Measurements from ENCODE around the gene RAD51B.

RAD51B gene

DNA sequence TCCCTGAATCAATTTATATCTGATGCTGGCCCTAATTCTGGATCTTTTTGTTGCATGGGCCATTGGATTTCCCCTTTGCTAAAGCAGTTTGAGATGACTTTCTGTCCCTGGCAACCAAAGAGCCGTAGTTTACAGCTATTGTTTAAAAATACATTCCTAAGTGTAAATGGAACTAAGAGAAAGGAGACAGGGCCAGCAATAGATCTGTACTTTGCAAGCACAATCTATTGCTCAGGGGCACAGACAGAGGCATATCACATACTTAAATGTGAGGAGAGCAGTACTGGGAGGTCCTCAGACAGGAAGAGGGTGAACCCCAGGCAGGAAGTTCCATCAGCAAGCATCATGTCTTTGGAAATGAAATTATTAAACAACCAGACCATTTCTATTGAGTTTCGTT, 846.7 kb downstream of the RAD51B start (continued):
- TF ChIP-seq ZNF521 (tag by site-specific recombination; IDR thresholded peaks at IDR 0.05) (no peak), ZNF660 (tag by site-specific recombination; IDR thresholded peaks at IDR 0.05) (no peak), ZFHX2 (tag by site-specific recombination; conservative IDR thresholded peaks at IDR 0.05) (no peak), ZNF664 (tag by site-specific recombination; IDR thresholded peaks at IDR 0.05) (no peak), ZNF777 (tag by site-specific recombination; IDR thresholded peaks at IDR 0.05; ENCODE audit: borderline replicate concordance) (no peak), ZBTB1 (tag by site-specific recombination; IDR thresholded peaks at IDR 0.05) (no peak)

DNA sequence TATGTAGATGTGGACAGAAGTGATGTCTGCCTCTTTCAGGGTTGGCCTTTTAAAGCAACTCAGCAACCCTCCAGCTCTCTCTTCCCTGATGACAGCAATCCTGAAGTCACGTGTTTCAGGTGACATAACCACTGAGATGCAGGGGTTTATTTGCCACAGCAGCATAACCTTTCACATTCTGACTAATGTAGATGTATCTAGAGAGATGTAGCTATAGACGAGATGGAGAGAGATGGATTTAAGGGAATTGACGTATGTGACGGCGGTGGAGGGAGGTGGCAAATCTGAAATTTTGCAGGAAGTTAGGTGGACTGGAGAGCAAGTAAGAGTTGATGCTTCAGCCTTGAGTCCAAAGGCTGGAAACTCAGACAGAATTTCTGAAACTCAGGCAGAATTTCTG, 847.3 kb downstream of the RAD51B start:
- Histone ChIP-seq H3K27ac (ENCODE audit: extremely low read depth, low read depth, low read length) (no peak overlapping the region), H3K4me3 (ENCODE audit: low read depth, low read length) (no peak overlapping the region), H3K4me1 (ENCODE audit: control insufficient read depth, insufficient read depth, low read length) (no peaks in the 10 kb centered on the region), H3K9me3 (ENCODE audit: control insufficient read depth, insufficient read depth, low read depth, low read length) (no peaks in the 10 kb centered on the region), H3K36me3 (ENCODE audit: control insufficient read depth in 2 of 2, insufficient read depth in 1 of 2, low read length in 2 of 2) (no peaks in the 10 kb centered on the region)
- TF ChIP-seq ZNF701 (tag by site-specific recombination; IDR thresholded peaks at IDR 0.05) (no peak), ZNF529 (tag by site-specific recombination; IDR thresholded peaks at IDR 0.05; ENCODE audit: insufficient replicate concordance) (no peak), ZBTB8A (tag by site-specific recombination; IDR thresholded peaks at IDR 0.05) (no peak), ZNF830 (tag by site-specific recombination; IDR thresholded peaks at IDR 0.05; ENCODE audit: low read depth) (no peak), ZNF354C (tag by site-specific recombination; IDR thresholded peaks at IDR 0.05; ENCODE audit: borderline replicate concordance, low read depth) (no peak), ZBTB48 (tag by site-specific recombination; IDR thresholded peaks at IDR 0.05) (no peak), ZFP41 (tag by site-specific recombination; IDR thresholded peaks at IDR 0.05; ENCODE audit: borderline replicate concordance) (no peak), ZNF585B (tag by site-specific recombination; IDR thresholded peaks at IDR 0.05) (no peak), ZNF248 (tag by site-specific recombination; IDR thresholded peaks at IDR 0.05) (no peak), ZNF112 (tag by site-specific recombination; IDR thresholded peaks at IDR 0.05) (no peak)
- ChIA-PET POLR2A (no interaction called here), CTCF (no interaction called here)

DNA sequence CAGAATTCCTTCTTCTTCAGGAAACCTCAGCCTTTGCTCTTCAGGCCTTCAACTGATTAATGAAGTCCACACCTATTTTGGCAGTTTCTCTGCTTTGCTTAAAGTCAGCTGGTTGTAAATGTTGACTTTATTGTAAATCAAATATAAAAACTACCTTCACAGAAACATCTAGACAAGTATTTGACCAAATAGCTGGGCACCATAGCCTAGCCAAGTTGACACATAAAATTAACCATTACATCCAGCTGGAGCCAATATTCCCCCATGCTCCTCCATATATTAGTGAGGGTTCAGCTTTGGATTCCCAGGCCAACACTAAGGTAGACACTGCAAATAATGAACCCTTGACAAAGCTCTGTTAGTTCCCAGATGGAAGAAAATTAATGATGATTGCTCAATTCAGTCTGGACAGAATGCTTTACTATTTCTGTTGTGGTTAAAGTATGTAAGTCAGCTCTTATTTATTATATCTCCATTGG, 847.8 kb downstream of the RAD51B start:
- Histone ChIP-seq H3K9me3 (ENCODE audit: control insufficient read depth, insufficient read depth, low read depth, low read length) (no peaks in the 10 kb centered on the region), H3K4me3 (ENCODE audit: low read depth, low read length) (no peak overlapping the region), H3K27ac (ENCODE audit: extremely low read depth, low read depth, low read length) (no peak overlapping the region), H3K36me3 (ENCODE audit: control insufficient read depth in 2 of 2, insufficient read depth in 1 of 2, low read length in 2 of 2) (no peaks in the 10 kb centered on the region), H3K4me1 (ENCODE audit: control insufficient read depth, insufficient read depth, low read length) (no peaks in the 10 kb centered on the region)
- ChIA-PET POLR2A (no interaction called here), CTCF (no interaction called here)
- TF ChIP-seq ZNF501 (tag by site-specific recombination; IDR thresholded peaks at IDR 0.05) (no peak), ZNF391 (tag by site-specific recombination; IDR thresholded peaks at IDR 0.05; ENCODE audit: borderline replicate concordance, low read depth) (no peak), ZNF10 (tag by site-specific recombination; IDR thresholded peaks at IDR 0.05) (peak; percentile 54; the same call in 1 of the 2 replicates)
- TF ChIP-seq, protein P1, sequence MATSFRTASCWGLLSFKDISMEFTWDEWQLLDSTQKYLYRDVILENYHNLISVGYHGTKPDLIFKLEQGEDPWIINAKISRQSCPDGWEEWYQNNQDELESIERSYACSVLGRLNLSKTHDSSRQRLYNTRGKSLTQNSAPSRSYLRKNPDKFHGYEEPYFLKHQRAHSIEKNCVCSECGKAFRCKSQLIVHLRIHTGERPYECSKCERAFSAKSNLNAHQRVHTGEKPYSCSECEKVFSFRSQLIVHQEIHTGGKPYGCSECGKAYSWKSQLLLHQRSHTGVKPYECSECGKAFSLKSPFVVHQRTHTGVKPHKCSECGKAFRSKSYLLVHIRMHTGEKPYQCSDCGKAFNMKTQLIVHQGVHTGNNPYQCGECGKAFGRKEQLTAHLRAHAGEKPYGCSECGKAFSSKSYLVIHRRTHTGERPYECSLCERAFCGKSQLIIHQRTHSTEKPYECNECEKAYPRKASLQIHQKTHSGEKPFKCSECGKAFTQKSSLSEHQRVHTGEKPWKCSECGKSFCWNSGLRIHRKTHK (tag by site-specific recombination; IDR thresholded peaks at IDR 0.05): no peak
- TF ChIP-seq, protein P2, sequence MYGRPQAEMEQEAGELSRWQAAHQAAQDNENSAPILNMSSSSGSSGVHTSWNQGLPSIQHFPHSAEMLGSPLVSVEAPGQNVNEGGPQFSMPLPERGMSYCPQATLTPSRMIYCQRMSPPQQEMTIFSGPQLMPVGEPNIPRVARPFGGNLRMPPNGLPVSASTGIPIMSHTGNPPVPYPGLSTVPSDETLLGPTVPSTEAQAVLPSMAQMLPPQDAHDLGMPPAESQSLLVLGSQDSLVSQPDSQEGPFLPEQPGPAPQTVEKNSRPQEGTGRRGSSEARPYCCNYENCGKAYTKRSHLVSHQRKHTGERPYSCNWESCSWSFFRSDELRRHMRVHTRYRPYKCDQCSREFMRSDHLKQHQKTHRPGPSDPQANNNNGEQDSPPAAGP (tag by site-specific recombination; IDR thresholded peaks at IDR 0.05): no peak
- TF ChIP-seq, protein P3, sequence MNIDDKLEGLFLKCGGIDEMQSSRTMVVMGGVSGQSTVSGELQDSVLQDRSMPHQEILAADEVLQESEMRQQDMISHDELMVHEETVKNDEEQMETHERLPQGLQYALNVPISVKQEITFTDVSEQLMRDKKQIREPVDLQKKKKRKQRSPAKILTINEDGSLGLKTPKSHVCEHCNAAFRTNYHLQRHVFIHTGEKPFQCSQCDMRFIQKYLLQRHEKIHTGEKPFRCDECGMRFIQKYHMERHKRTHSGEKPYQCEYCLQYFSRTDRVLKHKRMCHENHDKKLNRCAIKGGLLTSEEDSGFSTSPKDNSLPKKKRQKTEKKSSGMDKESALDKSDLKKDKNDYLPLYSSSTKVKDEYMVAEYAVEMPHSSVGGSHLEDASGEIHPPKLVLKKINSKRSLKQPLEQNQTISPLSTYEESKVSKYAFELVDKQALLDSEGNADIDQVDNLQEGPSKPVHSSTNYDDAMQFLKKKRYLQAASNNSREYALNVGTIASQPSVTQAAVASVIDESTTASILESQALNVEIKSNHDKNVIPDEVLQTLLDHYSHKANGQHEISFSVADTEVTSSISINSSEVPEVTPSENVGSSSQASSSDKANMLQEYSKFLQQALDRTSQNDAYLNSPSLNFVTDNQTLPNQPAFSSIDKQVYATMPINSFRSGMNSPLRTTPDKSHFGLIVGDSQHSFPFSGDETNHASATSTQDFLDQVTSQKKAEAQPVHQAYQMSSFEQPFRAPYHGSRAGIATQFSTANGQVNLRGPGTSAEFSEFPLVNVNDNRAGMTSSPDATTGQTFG (tag by site-specific recombination; IDR thresholded peaks at IDR 0.05; ENCODE audit: borderline replicate concordance): no peak
- TF ChIP-seq, protein P4, sequence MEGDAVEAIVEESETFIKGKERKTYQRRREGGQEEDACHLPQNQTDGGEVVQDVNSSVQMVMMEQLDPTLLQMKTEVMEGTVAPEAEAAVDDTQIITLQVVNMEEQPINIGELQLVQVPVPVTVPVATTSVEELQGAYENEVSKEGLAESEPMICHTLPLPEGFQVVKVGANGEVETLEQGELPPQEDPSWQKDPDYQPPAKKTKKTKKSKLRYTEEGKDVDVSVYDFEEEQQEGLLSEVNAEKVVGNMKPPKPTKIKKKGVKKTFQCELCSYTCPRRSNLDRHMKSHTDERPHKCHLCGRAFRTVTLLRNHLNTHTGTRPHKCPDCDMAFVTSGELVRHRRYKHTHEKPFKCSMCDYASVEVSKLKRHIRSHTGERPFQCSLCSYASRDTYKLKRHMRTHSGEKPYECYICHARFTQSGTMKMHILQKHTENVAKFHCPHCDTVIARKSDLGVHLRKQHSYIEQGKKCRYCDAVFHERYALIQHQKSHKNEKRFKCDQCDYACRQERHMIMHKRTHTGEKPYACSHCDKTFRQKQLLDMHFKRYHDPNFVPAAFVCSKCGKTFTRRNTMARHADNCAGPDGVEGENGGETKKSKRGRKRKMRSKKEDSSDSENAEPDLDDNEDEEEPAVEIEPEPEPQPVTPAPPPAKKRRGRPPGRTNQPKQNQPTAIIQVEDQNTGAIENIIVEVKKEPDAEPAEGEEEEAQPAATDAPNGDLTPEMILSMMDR (tag by site-specific recombination; IDR thresholded peaks at IDR 0.05): no peak

All from HEK293 (cell line).